HG02798 (cell line): ENCODE measurements around the gene CDCA4.
"Not testable (repeated sequence)": the region's sequence is repeated elsewhere in the genome, so short reads cannot be mapped to it uniquely, and the experiment has no call there.

Source experiments
- ATAC-seq: cut with Tn5 transposase; IDR thresholded peaks from one replicate; pipeline ENCODE4 v1.9.1; 2021; ENCODE audit warnings: mild to moderate bottlenecking; ENCODE audit not compliant: unreplicated experiment, poor library complexity

CDCA4 gene

GRCh38 chr14:105039458-105040205 is 18.7 kb upstream of the CDCA4 start:
- ATAC-seq: no peak

- ATAC-seq: not testable (repeated sequence)
These were observed 14.7 kb upstream of the CDCA4 start for GRCh38 chr14:105035616-105036015.

- ATAC-seq: no peak
These were observed 13.6 kb upstream of the CDCA4 start for GRCh38 chr14:105034315-105035039.

GRCh38 chr14:105033412-105033900 is 12.6 kb upstream of the CDCA4 start:
- not testable (repeated sequence) for ATAC-seq

GRCh38 chr14:105032451-105032901 is 11.6 kb upstream of the CDCA4 start:
- ATAC-seq: not testable (repeated sequence)

- ATAC-seq: no peak
These were observed 10.0 kb upstream of the CDCA4 start for GRCh38 chr14:105030836-105031396.

GRCh38 chr14:105030194-105030593 is 9.3 kb upstream of the CDCA4 start:
- ATAC-seq: no peak

GRCh38 chr14:105029402-105029801 is 8.5 kb upstream of the CDCA4 start:
- ATAC-seq: no peak

- ATAC-seq: no peak
These were observed 7.5 kb upstream of the CDCA4 start for GRCh38 chr14:105028251-105028927.

- ATAC-seq: not testable (repeated sequence)
These were observed 6.8 kb upstream of the CDCA4 start for GRCh38 chr14:105027718-105028117.

GRCh38 chr14:105026802-105027563 is 6.1 kb upstream of the CDCA4 start:
- no peak for ATAC-seq

- no peak for ATAC-seq
These were observed 5.3 kb upstream of the CDCA4 start for GRCh38 chr14:105026033-105026785.

GRCh38 chr14:105025429-105025828 is 4.5 kb upstream of the CDCA4 start:
- no peak for ATAC-seq

GRCh38 chr14:105023791-105024480 is 3.1 kb upstream of the CDCA4 start:
- no peak for ATAC-seq

- ATAC-seq: no peak
These were observed 2.3 kb upstream of the CDCA4 start for GRCh38 chr14:105023144-105023543.

GRCh38 chr14:105022276-105022670 is 1.4 kb upstream of the CDCA4 start:
- no peak for ATAC-seq

- no peak for ATAC-seq
These were observed 883 bp upstream of the CDCA4 start for GRCh38 chr14:105021656-105022275.
